Activated CD4-positive, alpha-beta T cell treated with anti-CD3 and anti-CD28 coated beads, Interleukin-2, amount 50 U/mL, for 24 hours (primary cell): ENCODE results near the gene PNMT.
A peak's percentile ranks its signal among the peaks of the same experiment; 100 is the strongest.

Experiments
- DNase-seq, 2 donors: peaks; one replicate each; pipeline ENCODE4 v3.0.0-alpha.2; 2020; ENCODE audit warnings: low read depth in 1 of 2, low spot score in 1 of 2

Gene PNMT

DNA sequence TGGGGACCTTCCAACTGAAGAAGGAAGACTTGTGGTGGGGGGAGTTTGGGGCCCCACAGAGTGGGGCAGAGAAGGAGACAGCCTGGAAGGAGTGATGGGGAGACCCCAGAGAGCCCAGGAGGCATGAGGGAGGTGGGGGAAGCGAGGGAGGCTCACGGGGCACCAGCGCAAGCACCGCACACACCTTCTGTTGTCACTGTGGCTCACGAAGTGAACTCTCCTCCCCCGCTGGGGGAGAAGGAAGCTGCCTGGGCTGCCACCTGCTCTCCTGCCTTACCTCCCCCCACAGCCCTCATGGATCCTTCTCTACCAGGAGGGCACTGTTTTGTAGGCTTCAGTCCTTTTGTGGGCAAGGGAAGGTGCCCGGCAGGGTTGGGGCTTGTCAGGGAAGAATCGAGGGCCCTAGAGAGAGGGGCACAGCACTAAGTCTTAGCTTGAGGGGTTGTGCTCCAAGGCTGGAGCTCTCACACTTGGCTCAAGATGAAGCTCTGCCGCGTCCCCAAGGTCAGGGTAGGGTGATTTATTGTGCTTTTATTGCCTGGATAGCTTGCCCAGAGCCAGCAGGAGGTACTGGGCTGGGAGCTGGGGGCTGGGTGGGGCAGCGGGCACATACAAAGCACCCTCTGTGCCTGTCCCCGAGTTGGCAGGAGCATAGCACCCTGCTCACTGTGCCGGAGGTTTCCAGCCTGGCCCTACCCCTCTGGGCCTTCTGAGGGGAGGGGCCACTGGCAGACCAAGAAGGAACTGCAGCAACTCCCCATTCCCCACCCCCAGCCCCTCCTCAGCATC lies 35.9 kb upstream of the PNMT start:
- DNase-seq: no peak

- DNase-seq: no peak
These were observed 34.6 kb upstream of the PNMT start for GRCh38 chr17:39633570-39634183.

DNA sequence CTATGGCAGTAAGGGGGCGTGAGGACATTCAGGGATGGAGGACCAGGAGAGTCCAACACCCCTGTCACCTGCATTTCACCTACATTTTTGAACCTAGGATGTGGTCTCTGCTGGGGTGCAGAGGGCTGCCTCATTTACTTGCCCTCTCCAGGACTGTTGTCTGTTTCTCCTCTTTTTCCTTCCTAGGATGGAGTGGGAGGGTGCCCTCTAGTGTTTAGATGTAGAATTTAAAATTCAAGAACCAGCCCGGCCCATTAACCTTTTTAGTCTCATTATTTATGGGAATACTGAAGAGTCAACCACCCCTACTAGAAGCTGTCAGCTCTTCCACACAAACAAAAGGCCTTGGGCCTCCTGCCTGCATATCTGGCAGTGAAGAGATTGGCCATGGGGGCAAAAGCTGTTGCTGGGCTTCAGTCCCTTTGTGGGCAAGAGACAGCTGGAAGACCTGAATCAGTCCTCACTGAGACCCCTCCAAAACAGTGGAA lies 33.8 kb upstream of the PNMT start:
- peak in 1 of 2 donors; percentile 17 for DNase-seq

GRCh38 chr17:39635614-39636176 lies 32.6 kb upstream of the PNMT start:
- no peak for DNase-seq

DNA sequence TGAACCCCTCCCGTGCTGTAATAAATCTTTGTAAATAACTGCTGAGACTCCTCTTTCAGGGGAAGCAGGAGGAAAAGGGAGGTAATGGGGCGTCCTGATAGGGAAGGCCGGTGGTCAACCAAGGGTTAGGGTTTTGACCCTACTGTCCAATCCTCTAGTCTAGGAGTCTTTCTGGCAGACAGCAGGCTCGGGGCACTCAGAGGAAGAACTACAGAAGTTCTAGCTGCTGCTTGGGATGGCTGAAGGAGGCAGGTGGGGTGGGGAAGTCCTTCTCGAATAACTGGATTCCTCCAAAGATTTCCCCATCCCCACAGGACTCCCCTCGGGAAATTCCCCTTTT lies 31.7 kb upstream of the PNMT start:
- DNase-seq: no peak

DNA sequence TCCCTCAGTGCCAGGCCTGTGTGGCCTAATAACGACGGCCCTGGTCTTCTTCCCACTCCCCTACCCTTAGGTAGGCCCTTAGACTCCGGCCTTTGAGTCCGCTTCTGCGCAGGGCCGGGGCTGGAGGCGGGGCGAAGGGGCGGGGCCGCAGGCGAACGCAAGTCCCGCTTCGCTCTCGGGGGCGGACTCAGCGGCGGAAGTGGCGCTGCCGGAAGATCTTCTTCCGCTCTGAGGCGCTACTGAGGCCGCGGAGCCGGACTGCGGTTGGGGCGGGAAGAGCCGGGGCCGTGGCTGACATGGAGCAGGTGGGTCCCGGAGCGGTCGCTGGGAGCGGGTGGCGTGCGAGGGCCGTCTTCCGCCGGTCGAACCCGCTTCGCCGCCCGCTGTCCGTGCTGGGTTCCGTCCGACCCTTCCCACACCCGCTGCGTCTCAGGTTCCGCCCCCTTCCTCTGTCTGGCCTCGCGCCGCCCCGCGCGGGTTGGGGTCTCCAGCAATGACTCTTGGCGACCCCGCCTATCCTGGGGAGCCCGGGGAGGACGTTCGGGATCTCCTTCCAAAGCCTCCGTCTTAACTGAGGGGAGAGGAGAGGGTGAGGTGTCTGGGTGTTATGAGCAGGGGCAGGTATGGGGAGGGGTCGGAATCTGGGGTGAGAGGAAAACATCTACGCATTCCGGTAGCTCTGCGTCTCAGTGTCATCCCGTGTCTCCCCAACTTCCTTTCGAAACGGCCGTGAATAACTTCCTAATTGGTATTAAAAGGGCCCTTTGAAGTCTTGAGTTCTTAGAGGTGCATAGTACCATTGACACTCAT lies 31.1 kb upstream of the PNMT start, which contains the start of gene STARD3:
TSS of gene STARD3 (plus strand) at position 218 of the 810 bp plus-strand sequence. CDS start 16,388 bp downstream, outside the sequence.
- peak; percentile 79 to 84 for DNase-seq

DNA sequence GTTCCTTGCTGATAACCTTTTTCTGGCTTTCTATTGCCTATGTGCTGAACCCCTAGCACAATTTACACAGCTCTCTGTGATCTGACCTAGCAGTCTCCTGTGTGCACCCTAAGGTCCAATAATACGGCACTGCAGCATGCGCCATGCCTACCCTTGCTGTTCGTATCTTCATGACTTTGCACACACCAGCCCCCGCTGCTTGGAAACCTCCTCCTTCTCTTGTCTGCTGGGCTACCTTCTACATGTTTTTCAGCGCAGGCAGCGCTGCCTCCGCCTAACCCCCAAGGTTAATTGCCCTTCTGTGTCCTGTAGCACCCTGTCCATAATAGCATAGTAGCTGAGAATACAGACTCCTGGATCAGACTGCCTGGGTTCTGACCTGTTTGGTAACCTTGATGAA lies 29.9 kb upstream of the PNMT start:
- no peak for DNase-seq

GRCh38 chr17:39639043-39639442 lies 29.2 kb upstream of the PNMT start:
- no peak for DNase-seq

- DNase-seq: no peak
These were observed 28.4 kb upstream of the PNMT start for GRCh38 chr17:39639566-39640458.

DNA sequence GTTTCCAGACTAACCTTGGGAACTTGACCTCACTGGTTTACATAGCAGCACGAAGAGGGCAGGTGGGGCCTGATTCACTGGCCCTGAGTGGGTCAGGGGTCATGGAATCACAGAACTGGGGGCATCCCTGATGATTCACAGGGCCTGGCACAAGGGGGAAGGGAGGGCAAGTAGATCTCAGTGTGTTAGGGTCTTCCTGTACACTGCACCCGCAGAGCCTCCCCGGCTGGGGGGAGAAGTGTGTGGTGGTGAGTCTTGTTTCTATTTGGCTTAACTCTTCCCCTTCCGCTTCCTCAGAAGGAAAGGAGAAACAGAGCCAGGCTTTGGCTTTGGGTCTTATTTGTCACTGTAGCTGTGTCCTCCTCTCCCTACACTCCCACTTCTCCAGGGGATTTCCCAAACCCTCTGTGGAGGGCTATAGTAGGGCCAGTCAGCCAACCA lies 27.6 kb upstream of the PNMT start:
- DNase-seq: no peak

DNA sequence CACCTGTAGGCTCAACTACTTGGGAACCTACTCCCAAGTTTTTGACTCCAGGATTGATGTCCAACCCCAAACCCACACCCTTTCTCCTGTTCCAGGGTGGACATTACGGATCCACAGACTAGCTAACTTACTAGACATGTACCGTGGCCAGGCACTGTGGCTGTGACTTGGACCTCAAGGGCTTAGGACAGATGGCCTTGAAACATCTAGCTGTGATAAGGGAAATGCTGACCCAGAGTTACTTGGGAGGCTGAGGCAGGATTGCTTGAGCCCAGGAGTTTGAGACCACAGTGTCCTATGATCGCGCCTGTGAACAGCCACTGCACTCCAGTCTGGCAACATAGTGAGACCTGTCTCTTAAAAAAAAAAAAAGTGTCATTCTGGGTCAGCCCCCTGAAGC lies 27.2 kb upstream of the PNMT start:
- no peak for DNase-seq

- DNase-seq: no peak
These were observed 26.4 kb upstream of the PNMT start for GRCh38 chr17:39641883-39642282.

DNA sequence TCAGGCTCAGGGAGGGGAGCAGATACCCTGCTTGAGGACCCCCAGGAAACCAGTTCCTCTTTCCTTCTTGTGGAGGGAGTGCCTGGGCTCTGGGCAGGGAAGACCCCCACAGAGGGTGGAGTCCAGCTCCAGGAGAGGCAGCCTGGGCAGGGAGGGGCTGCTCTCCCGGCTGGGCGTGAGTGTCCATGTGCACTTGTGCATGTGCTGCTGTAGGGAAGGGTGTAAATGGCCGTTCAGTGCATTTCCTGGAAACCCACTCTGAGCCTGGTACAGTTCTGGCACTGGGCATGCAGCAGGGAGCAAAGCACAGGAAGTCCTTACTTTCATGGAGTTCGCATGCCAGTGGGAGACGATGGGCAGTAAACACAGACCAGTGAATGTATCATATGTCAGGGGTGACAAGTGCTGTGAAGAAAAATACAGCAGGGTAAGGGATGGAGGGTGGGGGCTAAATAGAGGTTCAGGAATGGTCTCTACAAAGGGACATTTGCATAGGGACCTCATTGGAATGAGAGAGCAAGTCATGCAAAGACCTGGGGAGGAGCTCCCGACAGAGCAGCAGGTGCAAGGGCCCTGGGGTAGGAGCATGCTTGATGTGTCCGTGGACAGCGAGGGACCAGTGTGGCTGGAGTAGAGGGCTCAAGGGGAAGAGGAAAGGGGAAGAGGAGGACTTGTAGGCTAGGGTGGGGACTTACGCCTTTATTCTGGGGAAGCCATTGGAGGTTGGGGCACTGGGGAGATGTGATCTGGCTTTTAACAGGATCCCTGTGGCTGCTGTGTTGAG lies 25.8 kb upstream of the PNMT start:
- DNase-seq: no peak

DNA sequence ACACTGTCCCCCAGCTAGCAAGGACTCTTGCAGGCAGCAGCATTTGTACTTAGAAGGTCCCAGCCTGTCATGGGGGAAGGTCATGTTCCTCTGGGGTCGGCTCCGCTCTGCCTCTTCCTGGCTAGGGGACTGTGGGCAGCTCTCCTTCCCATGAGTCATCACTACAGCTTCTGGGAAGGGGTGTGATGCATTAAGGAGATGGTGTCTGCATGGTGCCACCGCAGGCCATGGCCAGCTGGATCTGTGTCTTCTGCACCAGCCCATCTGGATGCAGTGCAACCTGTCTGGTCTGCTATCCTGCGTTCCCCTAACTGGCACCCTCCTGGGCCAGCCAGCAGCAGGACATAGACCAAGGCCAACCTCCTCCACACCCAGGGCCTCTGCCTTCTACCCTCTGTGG lies 25.0 kb upstream of the PNMT start:
- no peak for DNase-seq

DNA sequence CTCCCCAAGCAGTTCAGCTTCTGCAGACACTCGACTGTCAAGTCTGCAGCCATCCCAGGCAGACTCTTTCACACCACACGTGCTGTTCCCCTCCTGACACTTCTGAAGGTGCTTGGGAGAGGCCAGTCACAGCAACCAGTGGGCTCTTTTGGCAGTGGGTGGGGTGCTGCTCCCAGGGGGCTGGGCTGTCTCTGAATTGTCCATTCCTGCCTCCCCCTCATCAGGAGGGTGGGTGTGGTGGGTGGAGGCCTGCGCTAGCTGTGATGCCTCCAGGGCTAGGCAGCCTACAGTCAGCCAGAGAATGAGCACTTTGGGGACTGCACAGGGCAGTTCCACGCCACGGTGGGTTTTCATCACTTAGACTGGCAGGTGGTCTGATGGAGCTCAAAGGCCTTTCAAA lies 21.0 kb upstream of the PNMT start:
- no peak for DNase-seq

DNA sequence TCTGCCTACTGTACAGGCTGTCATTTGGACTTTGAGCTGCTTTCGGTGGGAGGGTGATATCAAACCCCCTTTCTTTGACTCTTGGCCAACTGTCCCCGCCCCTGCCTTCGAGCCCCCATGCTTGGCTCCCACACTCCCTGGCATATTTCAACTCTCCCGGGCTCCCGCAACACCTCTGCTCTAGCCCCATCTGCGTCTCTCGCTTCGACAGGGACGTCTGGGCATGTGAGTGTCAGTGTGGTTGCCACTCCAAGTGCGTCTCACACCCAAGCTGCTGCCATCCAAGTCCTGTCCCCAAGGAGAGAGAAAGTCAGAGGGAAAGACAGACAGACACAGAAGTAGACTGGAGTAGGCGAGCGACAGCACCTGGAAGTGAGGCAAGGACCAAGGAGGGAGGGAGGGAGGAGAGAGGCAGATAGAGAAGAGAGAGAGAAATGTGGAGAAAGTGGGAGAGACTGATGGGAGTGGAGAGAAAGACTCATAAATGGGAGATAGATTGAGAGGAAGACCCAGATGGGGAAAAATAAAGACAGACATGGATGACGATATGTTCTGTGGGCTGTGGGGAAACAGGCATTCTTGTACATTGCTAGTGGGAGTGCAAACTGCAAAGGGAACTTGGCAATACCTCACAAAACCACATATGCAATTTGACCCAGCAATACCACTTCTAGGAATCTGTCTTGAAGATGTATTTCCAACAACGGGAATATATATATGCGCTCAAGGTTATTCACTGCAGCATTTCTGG lies 19.5 kb upstream of the PNMT start:
- DNase-seq: no peak

DNA sequence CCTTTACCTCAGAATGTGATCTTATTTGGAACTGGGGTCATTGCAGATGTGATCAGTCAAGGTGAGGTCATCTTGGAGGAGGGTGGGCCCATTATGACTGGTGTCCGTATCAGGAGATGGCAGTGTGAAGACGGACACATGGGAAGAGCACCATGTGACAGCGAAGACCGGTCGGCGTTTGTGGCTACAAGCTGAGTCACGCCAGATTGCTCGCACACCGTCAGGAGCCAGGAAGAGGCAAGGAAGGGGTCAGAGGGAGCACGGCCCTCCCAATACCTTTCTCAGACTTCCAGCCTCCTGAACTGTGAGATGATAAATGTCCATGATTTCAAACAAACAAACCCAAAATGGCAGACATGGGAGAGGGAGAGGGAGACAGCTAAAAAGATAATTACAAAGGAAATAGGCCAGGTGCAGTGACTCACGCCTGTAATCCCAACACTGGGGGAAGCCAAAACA lies 18.1 kb upstream of the PNMT start:
- no peak for DNase-seq

- DNase-seq: no peak
These were observed 16.2 kb upstream of the PNMT start for GRCh38 chr17:39651923-39652586.
